ENCODE measurements around the gene PKNOX2. TPM values are rescaled to one million over a fixed set of nuclear protein-coding genes. Genes with fewer than 3 reads are reported as not detected.

PKNOX2 gene
- total RNA-seq, 1 experiment from 2014 or later: 15.3 TPM

- peaks cover 13% of the 10 kb centered on the region for H3K36me3 ChIP-seq
- peaks cover 10% of the 10 kb centered on the region; the same call in 1 of the 2 replicates for H3K9me3 ChIP-seq
- peak; percentile 56 for DNase-seq
- no peaks in the 10 kb centered on the region for H3K27me3 ChIP-seq
- no peak overlapping the region for H3K4me3 ChIP-seq
These were observed 149.0 kb downstream of the PKNOX2 start for GRCh38 chr11:125313271-125314219.

GRCh38 chr11:125314276-125315078, 149.9 kb downstream of the PKNOX2 start:
- DNase-seq: peak; percentile 27
- Histone ChIP-seq H3K27me3 (no peaks in the 10 kb centered on the region), H3K36me3 (peaks cover 13% of the 10 kb centered on the region), H3K9me3 (peaks cover 10% of the 10 kb centered on the region; the same call in 1 of the 2 replicates), H3K4me3 (no peak overlapping the region)

GRCh38 chr11:125315079-125315740, 150.7 kb downstream of the PKNOX2 start:
- no peak overlapping the region for H3K4me3 ChIP-seq
- no peaks in the 10 kb centered on the region for H3K27me3 ChIP-seq
- DNase-seq: peak; percentile 97
- peaks cover 10% of the 10 kb centered on the region; the same call in 1 of the 2 replicates for H3K9me3 ChIP-seq
- H3K36me3 ChIP-seq: peaks cover 13% of the 10 kb centered on the region

GRCh38 chr11:125317416-125317815, 152.9 kb downstream of the PKNOX2 start:
- no peak overlapping the region for H3K4me3 ChIP-seq
- no peak for DNase-seq
- peaks cover 13% of the 10 kb centered on the region for H3K36me3 ChIP-seq
- H3K9me3 ChIP-seq: peaks cover 10% of the 10 kb centered on the region; the same call in 1 of the 2 replicates
- H3K27me3 ChIP-seq: no peaks in the 10 kb centered on the region

- Histone ChIP-seq H3K36me3 (peaks cover 13% of the 10 kb centered on the region), H3K4me3 (no peak overlapping the region), H3K9me3 (peaks cover 10% of the 10 kb centered on the region; the same call in 1 of the 2 replicates), H3K27me3 (no peaks in the 10 kb centered on the region)
- no peak for DNase-seq
These were observed 155.1 kb downstream of the PKNOX2 start for GRCh38 chr11:125319649-125320048.

GRCh38 chr11:125320347-125321076, 156.0 kb downstream of the PKNOX2 start:
- no peak overlapping the region for H3K4me3 ChIP-seq
- peaks cover 13% of the 10 kb centered on the region for H3K36me3 ChIP-seq
- DNase-seq: peak; percentile 23
- H3K27me3 ChIP-seq: no peaks in the 10 kb centered on the region
- peaks cover 10% of the 10 kb centered on the region; the same call in 1 of the 2 replicates for H3K9me3 ChIP-seq

GRCh38 chr11:125322289-125322688, 157.7 kb downstream of the PKNOX2 start:
- no peak overlapping the region for H3K4me3 ChIP-seq
- peaks cover 6% of the 10 kb centered on the region; the same call in 1 of the 2 replicates for H3K9me3 ChIP-seq
- DNase-seq: no peak
- no peaks in the 10 kb centered on the region for H3K27me3 ChIP-seq
- peaks cover 4% of the 10 kb centered on the region for H3K36me3 ChIP-seq

GRCh38 chr11:125325196-125325595, 160.6 kb downstream of the PKNOX2 start:
- no peaks in the 10 kb centered on the region for H3K27me3 ChIP-seq
- peaks cover 3% of the 10 kb centered on the region for H3K36me3 ChIP-seq
- no peaks in the 10 kb centered on the region for H3K9me3 ChIP-seq
- DNase-seq: no peak
- no peak overlapping the region for H3K4me3 ChIP-seq

GRCh38 chr11:125326126-125326525, 161.6 kb downstream of the PKNOX2 start:
- Histone ChIP-seq H3K4me3 (no peak overlapping the region), H3K27me3 (no peaks in the 10 kb centered on the region), H3K36me3 (peaks cover 3% of the 10 kb centered on the region), H3K9me3 (no peaks in the 10 kb centered on the region)
- DNase-seq: no peak

- Histone ChIP-seq H3K36me3 (peaks cover 3% of the 10 kb centered on the region; the same call in 1 of the 2 replicates), H3K4me3 (no peak overlapping the region), H3K27me3 (no peaks in the 10 kb centered on the region), H3K9me3 (no peaks in the 10 kb centered on the region)
- DNase-seq: no peak
These were observed 163.1 kb downstream of the PKNOX2 start for GRCh38 chr11:125327518-125328224.

- Histone ChIP-seq H3K36me3 (peaks cover 3% of the 10 kb centered on the region; the same call in 1 of the 2 replicates), H3K4me3 (no peak overlapping the region), H3K9me3 (no peaks in the 10 kb centered on the region), H3K27me3 (no peaks in the 10 kb centered on the region)
- no peak for DNase-seq
These were observed 163.7 kb downstream of the PKNOX2 start for GRCh38 chr11:125328225-125328580.

GRCh38 chr11:125329786-125330185, 165.2 kb downstream of the PKNOX2 start:
- peaks cover 3% of the 10 kb centered on the region; the same call in 1 of the 2 replicates for H3K36me3 ChIP-seq
- no peak for DNase-seq
- H3K9me3 ChIP-seq: no peaks in the 10 kb centered on the region
- H3K4me3 ChIP-seq: no peak overlapping the region
- H3K27me3 ChIP-seq: no peaks in the 10 kb centered on the region

- H3K9me3 ChIP-seq: no peaks in the 10 kb centered on the region
- no peak for DNase-seq
- no peaks in the 10 kb centered on the region for H3K27me3 ChIP-seq
- no peak overlapping the region for H3K4me3 ChIP-seq
- H3K36me3 ChIP-seq: peaks cover 2% of the 10 kb centered on the region; the same call in 1 of the 2 replicates
These were observed 166.1 kb downstream of the PKNOX2 start for GRCh38 chr11:125330462-125331325.

- Histone ChIP-seq H3K36me3 (no peaks in the 10 kb centered on the region), H3K27me3 (no peaks in the 10 kb centered on the region), H3K9me3 (no peaks in the 10 kb centered on the region), H3K4me3 (no peak overlapping the region)
- no peak for DNase-seq
These were observed 166.9 kb downstream of the PKNOX2 start for GRCh38 chr11:125331357-125332035.
